Stimulated activated CD4-positive, alpha-beta T cell treated with anti-CD3 and anti-CD28 coated beads, Interleukin-4, amount 100 ng/mL, for 1 hour (primary cell): ENCODE results near the gene SCGB2B2.
A peak's percentile ranks its signal among the peaks of the same experiment; 100 is the strongest.
"Not testable (repeated sequence)": the region's sequence is repeated elsewhere in the genome, so short reads cannot be mapped to it uniquely, and the experiment has no call there.

Experiments used
- DNase-seq: peaks from one replicate; pipeline ENCODE4 v3.0.0-alpha.2; 2020

SCGB2B2 gene, protein sequence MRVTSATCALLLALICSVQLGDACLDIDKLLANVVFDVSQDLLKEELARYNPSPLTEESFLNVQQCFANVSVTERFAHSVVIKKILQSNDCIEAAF

DNA sequence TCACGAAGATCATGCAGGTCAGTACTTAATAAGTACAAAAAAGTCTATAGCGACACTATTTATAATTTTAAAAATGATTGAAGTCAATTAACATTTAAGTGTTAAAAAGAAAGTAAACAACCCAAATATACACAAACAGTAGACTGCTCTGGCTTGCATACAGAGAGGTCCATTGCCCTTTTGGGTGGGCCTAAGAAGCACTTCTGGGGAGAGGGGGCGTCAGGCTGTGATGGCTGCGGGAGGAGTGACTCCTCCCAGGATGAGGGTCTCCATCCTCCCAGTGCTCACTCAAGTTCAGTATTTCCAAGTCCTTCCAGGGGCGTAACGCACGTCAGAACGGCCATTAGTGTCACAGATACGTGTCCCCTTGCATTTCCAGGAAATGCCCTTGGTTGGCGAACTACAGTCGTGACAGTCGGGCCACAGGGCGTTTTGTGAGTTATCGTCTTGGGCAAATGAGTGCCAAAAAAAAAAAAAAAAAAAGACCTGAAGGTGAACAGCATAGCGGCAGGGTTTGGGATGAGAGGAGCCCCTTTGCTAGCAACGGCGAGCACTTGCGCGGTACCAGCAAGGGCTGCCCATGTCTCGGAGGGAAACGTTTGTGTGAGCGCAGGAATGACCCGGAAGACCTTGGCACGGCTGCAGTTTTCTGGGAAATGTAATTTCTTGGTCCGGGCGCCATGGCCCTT, at the start of gene SCGB2B2:
Gene SCGB2B2 (minus strand): TSS at position 463 of the 689 bp plus-strand sequence. CDS start 82,596 bp downstream, outside the sequence.
- DNase-seq: peak; percentile 75

DNA sequence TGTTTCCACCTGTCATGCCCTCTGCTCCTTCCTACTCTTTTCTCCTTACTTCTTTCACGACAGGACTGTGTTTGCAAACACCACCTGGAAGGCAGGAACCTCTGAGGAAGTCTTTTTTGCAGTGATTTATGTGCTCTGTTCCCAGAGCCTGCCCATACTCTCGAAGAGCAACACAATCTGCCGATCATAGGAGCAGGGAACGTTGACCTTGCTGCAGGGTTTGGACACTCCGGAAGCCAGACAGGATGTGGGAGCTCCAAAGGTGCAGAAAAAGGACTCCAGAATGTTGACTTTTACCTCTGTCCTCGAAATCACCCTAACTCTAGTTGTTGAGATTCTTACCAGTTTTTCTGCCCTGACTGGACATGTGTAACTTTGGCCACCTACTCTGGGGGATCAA, 48.4 kb upstream of the SCGB2B2 start:
- no peak for DNase-seq

DNA sequence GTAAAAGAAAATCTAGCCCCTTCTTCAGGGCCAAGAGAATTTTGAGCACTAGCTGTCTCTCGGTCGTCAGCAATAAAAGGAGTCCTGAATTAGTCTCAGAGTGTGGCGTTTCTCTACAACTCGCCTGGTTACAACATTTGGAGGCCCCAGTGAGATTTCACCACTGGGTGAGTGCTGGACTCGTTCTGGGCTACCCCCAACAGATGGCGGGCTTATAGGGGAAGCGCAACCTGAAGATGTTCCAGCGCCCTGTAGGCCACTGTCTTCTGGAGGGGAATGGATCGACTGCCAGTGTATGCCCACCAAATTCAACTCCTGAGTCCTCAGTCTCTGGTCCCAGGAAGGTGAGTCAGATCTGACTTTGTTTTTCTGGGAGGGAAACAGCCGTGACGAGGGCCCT, 45.4 kb upstream of the SCGB2B2 start:
- no peak for DNase-seq

DNA sequence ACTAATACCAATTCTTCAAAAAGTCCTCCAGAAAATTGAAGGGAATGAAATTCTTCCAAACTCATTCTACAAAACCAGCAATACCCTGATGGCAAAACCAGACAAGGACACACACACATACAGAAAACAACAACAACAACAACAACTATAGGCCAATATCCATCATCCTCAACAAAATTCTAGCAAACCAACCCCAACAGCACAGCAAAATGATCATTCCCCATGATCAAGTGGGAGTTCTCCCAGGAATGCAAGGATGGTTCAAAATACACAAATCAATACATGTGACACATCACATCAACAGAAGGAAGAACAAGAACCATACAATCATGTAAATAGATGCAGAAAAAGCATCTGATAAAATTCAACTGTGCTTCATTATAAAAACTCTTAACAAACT, 38.4 kb upstream of the SCGB2B2 start:
- no peak for DNase-seq

DNA sequence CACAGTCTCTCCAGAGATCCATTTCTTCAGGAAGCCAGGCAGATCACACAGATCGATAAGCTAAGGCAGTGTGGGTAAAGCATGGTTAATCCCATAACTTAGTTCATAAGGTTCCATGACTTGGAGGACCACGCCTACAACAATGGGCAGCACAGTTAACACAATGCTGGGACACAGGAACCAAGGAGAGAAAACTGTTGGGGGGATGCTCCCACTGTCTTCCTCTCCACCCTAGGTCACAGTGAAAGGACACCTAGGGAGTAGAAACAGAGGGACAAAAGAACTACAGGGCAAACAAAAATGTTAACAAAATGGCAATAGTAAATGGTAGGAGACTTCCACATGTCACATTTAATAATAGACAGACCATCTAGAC, 36.3 kb upstream of the SCGB2B2 start:
- no peak for DNase-seq

DNA sequence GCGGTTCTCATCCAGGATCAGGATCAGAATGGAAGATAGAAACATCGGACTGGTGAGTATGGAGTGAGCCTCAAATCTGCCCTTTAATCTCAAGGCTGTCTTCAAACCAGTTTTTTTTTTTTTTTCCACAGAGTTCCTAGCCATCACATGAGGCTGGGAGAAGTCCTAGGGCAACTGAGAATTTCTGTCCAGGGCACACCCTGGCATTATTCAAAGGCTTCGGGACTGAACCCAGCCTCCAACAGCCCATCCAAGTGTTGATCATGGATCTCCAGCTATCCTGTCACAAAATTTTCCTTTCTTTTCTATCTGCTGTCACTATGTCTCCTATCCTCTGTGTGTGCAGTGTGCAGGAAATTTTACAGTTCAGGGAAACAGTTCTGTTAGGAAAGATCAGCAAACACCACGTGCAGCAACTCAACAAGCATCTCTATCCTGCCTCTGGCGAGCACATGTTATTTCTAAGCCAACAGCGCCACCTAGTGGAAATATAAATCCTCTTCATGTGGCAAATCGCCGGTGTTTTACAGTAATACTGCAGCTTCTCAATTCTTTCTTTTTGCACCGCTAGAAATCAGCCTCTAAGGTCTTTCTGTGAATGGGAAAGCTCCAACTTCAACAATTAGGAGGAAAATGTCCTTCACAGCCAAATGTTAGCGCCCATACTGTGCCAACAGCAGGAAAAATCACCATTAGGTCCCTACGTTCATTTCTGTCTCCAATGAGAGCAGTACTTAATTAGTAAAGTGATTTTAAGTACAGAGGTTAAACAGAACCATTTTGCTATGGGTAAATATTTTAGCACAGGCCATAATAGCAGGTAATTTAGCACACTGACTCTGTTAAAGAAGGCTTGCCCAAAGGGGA, 35.7 kb upstream of the SCGB2B2 start:
- DNase-seq: peak; percentile 13

DNA sequence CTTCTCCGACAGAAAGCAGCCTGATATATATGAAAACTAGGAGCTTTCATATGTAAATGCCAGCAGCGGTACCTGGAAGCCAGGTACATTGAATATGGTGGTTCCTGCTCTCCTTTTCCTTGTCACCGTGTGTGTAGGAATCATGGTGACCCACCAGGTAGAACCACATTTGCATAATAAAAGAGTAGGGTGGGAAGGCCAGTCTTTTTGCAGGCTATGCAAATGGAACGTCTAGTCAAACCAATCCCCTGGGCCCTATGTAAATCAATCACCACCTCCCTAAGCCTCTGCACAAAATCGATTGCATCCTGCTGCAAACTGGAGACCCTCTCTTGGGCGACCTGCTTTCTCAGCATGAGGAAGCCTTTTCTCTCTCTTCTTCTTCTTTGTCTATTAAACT, 34.9 kb upstream of the SCGB2B2 start:
- DNase-seq: no peak

DNA sequence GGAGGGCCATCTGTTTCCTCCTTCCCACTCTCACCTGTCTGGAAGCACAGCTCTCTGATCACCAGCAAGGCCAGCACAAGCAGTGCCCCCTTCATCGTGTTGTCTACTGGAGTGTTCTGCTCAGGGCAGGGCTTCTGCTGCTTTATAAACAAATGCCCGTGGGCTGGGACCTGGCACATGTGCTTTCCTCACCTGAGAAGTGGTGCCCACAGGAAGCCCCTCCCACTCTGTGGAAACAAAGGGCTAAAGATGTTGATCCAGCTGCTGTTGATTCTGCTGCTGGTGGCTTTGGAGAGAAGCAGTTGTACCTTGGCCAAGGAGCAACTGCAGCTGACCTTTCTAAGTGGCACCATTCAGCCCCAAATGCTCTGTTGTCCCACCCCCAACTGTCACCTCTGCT, 30.7 kb upstream of the SCGB2B2 start:
- no peak for DNase-seq

DNA sequence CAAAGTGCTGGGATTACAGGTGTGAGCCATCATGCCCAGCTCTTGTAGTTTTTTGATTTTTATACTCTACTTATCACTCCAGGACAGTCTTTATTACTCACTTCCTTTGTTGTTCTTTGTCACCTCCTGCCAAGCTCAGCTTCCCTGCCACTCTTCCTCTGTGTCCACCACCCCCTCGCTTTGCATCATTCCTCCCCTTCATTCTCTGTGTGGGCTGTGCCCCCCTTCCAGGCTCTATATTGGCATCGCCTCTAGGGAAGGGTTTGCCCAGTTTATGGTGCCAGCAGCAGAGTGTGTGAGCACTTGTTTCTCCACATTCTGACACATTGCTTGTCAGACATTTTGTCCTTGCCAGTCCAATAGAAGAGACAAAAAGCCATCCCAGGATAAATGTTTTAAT, 15.6 kb upstream of the SCGB2B2 start:
- no peak for DNase-seq

DNA sequence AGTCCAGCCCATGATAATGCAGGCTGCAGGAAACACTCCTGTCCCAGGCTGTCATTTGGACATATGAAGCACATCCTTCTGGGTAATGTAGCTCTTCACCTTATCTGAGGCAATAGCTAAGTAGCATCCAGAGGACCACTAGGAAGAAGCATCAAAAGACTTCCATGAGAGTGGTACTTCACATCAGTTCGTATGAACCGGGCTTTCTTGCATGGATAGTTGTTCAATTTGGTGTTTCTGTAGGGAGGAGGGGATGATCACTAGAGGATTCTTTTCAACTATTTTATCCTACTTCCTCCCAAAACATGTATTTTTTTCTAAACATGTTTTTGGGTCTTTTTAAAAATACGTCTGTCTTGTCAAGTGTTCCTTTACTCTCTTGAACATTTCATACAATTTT, 13.4 kb upstream of the SCGB2B2 start:
- no peak for DNase-seq

DNA sequence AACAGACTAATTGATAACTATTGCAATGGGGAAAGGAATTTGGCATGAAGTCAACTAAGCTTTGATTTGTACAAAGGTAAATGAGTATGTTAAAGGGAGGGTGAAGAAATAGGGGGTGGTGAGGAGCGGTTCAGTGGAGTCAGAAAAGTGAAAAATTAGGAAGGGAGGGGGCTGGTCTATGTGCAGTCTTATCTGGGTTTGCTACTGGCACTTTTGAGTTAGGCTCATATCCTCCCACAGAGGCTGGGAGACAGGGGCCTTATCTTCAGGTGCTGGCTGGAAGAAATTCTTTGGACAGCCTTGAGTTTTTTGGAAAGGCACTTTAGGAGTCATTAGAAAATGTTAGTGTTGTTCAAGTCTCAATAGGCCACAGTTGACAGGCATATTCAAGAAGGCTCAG, 11.6 kb upstream of the SCGB2B2 start:
- DNase-seq: no peak

DNA sequence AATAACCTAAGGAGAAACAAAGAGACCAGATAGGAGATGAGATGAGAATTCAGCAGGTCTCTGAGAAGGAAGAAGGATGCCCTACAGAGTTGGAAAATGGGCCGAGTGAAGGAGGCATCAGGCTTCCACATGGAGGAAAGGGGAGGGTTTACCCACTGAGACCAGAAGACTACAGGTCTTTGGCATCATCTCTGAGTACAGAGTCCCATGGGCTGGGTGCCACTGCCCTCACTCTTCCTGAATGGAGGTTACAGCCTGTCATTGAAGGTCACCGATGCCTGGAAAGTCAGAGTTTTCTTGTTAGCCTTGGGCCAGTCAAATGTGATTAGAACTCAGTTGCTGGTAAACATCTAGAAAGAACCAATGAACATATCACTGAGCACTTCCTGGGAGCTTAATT, 10.4 kb upstream of the SCGB2B2 start:
- DNase-seq: no peak

DNA sequence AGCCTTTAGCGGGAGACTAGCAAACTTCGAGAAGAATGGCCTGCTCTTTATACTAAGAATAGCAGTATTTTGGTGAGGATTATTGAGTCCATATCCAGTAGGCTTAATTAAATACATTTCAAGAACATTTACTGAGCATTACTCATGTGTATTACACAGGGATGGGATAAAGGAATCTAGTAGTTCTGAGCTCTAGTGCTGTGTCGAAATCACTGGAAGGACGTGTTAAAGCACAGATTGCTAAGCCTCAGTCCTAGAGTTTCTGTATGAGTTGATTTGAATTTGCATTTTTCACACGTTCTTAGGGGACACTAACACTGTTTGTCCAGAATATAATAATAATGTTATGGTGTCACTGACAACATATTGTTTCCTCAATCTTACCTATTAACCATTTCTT, 9.5 kb upstream of the SCGB2B2 start:
- no peak for DNase-seq

DNA sequence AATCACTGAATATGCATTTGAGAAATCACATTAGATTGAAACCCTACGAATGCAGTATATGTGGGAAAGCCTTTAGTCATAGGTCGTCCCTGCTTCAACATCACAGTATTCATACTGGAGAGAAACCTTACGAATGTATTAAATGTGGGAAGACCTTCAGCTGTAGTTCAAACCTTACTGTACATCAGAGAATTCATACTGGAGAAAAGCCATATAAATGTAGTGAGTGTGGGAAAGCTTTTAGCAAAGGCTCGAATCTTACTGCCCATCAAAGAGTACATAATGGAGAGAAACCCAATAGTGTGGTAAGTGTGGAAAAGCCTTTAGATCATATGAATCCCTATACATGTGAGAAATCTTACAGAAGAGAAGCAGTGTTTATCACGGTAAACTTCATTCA, 8.3 kb upstream of the SCGB2B2 start:
- DNase-seq: not testable (repeated sequence)

DNA sequence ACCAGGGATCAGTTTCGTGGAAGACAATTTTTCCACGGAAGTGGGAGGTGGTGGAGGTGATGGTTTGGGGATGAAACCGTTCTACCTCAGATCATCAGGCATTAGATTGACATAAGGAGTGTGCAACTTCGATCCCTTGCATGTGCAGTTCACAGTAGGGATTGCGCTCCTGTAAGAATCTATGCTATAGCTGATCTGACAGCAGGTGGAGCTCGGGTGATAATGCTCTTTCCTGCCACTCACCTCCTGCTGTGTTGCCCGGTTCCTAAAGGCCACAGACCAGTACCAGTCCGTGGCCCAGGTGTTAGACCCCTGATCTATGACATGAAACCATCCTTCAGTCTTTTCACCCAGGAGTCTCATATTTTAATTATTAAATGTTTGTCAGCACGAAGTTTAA, 4.5 kb upstream of the SCGB2B2 start:
- no peak for DNase-seq

DNA sequence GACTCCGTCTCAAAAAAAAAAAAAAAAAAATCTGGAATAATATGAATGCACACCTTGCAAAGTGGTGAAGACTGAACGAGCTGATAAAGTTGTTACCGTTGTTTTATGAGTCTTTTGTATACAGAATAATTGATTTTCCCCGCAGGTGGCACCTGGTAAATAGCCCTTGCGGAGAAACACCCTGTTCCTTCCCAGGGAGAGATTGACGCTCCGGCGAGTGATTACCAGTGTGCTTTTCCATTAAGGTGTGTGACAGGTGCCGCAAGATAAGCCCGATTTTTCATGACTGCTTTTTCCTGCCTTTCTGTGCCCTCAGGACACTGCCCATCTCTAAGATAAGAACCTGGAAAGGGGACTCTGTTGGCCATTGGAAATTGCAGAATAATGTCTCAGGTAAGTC, 1.5 kb upstream of the SCGB2B2 start:
- DNase-seq: no peak

DNA sequence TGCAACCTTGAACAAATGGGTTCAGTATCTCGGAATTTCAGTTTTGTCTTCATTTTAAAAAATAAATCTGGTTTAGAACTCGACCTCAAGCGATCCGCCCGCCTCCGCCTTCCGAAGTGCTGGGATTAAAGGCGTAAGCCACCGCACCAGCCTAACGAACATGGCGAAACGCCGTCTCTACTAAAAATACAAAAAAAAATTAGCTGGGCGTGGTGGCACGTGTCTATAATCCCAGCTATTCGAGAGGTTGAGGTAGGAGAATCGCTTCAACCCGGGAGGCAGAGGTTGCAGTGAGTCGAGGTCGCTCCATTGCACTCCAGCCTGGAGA, 1.1 kb upstream of the SCGB2B2 start:
- DNase-seq: no peak

DNA sequence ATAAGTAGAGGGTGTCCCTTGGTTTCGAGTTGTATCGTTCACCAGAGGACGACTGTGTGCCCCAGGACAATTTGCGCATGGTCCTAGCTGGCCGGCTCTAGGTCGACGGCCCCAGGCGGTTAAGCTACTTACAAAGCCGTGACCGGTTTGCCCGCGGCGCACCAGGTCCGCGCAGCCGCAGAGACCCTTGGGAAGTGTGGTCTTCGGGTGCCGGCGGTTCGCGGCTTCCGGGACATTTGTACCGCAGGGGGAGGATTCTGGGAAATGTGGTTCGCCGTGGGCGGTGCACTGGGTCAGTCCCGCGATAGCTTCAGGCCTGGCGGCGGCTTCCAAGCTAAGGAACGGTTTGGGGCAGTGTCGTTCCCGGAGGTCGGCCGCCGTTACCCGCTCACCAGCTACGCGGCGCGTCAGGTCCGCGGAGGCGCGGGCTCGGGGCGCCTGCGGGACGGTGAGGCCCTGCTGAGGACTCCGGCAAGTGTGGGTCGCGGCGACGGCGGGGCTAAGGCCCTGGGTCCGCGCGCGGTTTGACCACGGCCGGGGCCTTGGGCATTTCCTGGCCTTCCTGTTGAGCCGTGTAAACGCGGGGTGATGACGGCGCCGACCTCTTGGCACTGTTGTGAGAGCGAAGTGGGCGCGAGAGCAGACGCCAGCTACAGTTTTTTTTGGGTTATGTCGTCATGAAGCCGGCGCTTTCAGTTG, 576 bp upstream of the SCGB2B2 start, which contains the start of gene ZNF302:
Gene ZNF302 (plus strand): TSS at position 293 of the 699 bp plus-strand sequence. CDS start 1,127 bp downstream, outside the sequence.
- DNase-seq: peak; percentile 96

DNA sequence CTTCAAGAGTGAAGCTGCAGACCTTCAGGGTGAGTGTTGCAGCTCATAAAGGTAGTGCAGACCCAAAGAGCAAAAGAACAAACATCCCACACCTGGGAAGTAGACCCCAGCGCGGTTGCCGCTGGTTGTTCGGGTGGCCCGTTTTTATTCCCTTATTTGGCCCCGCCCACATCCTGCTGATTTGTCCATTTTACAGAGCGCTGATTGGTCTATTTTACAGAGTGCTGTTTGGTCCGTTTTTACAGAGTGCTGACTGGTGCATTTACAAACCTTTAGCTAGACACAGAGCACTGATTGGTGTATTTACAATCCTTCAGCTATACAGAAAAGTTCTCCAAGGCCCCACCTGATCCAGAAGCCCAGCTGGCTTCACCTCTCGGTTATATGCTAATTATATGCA, 1.0 kb downstream of the SCGB2B2 start:
- DNase-seq: no peak

DNA sequence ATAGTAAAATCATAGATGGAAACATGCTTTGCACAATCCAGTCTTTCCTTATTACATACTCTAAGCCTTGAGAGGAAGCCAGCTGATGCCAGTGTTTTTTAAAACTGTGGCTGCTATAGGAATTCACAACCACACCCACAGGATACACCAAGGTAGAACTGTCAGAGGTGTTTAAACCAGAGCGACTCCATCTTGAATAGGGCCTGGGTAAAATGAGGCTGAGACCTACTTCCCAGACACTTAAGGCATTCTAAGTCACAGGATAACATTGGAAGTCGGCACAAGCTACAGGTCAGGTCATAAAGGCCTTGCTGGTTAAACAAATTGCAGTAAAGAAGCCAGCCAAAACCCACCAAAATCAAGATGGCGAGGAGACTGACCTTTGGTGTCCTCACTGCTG, 1.7 kb downstream of the SCGB2B2 start:
- DNase-seq: no peak

DNA sequence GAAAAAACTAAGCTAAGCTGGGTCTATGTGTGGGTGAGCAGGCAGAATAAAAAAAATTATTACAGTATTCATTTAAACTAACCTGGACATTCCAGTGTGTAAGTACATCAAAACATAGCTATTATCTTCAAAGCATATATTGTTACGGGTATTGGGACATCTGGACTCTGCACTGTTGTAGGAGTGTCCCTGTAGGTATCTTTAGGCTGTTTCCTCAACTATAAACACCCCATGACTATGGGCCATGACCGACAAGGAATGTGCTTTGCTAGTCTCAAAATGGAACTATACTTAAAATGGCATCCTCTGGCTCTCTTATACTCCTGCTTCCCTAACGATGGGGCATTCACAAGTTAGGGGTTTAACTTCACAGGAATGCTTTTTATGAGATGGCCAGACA, 3.4 kb downstream of the SCGB2B2 start:
- DNase-seq: no peak

DNA sequence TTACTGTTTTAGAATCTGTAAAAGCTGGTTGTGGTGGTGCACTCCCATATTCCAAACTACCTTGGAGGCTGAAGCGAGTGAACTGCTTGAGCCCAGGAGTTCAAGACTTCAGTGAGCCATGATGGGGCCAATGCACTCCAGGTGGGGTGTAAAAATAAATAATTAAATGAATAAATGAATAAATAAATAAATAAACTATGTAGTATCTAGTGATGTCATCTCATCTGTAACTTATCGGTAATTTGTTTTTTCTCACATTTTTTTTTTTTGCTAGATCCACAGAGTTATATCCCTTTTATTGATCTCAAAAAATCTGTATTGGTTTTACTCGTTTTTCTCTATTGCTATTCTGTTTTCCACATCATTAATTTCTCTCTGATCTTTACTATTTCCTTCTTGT, 5.0 kb downstream of the SCGB2B2 start:
- DNase-seq: no peak

DNA sequence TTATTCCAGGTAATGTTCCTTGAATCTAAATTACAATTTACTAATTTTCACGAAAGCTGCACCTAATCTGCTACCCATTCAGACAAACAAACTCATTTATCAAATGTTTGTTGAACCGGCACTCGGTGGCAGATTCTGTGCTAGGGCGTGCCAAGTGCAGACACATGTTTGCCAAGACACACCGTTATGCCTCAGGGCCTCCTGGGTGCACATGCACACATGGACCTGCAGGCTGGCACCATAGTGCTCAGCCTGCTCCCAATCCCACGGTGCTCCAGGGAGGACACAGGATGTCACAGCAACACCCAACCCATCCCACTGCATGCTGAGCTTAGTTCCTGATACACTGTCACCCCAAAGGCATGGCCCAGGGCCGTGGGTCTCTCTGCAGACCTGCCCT, 7.7 kb downstream of the SCGB2B2 start:
- no peak for DNase-seq

DNA sequence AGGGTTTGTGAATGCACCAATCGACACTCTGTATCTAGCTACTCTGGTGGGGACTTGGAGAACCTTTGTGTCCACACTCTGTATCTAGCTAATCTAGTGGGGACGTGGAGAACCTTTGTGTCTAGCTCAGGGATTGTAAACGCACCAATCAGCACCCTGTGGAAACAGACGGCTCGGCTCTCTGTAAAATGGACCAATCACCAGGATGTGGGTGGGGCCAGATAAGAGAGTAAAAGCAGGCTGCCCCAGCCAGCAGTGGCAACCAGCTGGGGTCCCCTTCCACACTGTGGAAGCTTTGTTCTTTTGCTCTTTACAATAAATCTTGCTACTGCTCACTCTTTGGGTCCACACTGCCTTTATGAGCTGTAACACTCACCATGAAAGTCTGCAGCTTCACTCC, 8.3 kb downstream of the SCGB2B2 start:
- not testable (repeated sequence) for DNase-seq
